AG20443 (cell line): ENCODE results near the gene TSPAN7.

Experiments
- DNase-seq: peaks from one replicate; pipeline ENCODE4 v3.0.0; 2012; ENCODE audit warnings: low spot score, mixed read lengths

The TSPAN7 gene, protein sequence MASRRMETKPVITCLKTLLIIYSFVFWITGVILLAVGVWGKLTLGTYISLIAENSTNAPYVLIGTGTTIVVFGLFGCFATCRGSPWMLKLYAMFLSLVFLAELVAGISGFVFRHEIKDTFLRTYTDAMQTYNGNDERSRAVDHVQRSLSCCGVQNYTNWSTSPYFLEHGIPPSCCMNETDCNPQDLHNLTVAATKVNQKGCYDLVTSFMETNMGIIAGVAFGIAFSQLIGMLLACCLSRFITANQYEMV

DNA sequence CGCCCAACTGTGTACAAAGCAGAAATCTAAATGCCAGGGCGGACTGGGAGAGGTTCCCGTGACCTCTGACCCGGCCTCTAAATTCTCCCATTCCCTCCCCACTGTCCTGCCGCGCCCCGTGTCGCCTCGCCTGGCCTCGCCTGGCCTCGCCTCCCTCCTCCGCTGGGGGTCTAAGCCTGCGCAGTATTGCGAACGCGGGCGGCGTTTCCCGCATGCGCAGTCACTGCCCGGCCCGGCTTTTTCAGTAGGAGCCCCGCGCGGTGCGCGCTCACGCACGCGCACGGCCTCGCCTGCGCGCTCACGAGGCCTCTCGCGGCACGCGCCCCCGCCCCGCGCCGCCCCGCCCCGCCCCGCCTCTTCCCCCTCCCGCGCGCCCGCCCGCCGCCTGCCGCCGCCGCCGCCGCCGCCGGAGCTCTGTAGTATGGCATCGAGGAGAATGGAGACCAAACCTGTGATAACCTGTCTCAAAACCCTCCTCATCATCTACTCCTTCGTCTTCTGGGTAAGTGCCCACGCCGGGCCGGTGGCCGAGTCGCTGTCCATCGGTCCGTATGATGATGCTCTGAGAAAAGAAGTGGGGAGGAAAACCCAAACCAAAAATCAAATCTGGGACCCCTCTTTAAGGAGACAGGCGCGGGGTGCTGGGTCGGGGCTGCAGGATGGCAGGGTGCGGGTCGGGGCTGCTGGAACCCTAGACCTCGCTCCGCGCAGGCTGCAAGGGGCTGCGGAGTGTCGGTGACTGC lies at the start of gene TSPAN7:
Gene TSPAN7 (plus strand): TSS at position 417 of the 743 bp plus-strand sequence. CDS start 5 bp downstream, at position 422.
- DNase-seq, result peak; percentile 89

DNA sequence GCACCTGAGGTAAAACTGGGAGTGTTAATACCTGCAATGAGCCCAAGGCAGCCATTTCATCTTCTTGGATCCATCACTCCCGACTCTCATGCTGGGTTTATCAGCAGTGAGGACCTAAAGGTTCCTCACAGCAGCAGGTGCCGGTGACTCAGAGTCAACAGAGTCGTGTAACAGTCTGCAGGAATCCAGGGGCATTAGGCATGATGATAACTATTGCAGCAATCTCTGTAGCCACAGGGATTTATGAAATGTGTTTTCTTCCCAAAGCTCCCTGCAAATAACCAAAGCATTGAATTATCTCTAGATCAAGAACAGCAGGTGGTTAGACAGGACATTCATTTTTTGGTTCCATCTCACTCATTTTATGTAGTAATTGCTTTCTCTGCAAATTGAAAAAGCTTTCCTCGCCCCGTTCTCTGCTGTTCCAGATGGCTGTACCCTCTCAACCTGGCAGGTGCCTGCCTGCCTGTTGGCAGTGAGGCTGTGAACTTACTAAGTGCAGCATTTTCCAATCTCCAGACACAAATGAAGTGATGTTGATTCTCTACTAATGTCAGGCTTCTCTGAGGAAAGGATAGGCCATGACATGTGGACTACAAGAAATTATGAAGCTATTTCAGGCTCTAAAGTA lies 48.1 kb upstream of the TSPAN7 start:
- DNase-seq, result no peak

DNA sequence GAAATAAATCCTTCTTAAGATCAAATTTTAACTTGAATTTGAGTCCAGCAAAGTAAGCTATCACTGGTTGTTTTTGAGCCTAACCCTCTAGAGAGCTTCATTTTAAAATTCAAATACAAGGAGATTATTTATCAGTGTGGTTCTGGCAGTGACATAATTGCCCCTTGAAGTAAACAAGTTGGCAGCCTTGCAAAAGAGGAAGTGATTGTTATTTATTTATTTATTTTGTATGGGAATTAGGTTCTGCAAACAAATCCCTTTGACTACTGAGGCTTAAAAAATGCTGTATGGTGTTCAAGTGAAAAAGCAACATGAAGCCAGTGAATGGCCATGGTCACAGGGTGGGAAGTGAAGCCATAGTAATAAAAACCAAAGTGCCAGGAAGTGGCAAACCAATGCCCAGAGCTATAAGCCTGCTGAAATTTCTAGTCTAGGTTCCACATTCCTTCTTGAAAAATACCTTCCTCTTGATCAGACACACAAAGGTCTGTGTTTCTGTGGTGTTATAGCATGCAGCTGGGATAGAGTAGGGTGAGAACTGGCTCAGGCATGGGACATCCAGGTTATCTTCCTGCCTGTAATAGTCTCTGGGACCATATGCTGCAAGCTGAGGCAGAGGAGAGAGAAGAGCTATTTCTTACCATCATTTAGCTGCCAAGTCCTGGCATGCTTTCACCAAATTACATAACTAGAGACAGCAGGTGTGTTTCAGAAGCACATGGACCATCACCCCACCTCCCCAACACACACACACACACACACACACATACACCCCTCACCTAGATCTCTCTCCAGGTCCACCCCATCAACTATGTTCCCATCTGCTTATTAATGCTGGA lies 47.1 kb upstream of the TSPAN7 start:
- DNase-seq, result no peak

DNA sequence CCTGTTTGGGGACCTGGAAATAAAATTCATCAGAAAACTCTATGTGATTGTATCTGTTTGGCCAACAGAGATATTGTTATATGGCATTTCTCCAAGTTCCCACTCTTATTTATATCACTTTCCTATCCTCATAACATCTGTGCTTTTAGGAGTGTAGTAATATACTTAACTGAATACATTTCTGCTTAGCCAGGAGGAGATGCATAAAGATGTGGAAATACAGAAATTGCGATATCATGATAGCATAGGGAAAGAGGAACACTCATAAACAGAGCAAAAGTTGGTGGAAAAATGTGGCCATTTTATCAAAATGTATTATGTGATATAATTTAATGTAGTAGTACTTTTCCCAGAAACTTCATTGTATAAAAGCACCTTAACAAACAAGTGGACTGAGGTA lies 46.1 kb upstream of the TSPAN7 start:
- DNase-seq, result no peak

DNA sequence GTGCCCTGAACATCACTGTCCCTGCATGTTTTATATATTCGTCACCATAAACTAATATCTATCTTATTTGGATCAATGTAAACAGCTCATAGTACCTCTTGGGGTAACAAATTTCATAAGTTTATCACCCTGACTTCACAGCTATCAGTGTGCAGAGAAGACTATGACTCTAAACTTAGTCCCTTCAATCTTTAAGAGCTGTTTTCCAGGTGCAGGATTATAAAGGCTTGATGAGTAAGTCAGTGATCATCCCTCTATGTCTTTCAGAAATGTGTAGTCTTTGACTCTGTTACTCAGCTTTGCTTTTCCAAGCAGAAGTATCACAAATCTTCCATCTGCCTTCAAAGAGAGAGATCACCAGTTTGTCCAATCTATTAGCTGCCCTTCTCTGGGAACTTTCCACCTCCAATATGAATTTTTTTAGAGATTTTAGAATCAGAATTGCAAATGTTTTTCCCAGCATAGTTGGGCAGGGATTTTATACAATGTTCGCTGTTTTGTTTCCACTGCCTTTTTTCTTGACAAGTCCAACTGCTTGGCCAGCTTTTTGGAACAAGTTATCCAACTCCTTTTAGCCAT lies 45.1 kb upstream of the TSPAN7 start:
- DNase-seq, result no peak

DNA sequence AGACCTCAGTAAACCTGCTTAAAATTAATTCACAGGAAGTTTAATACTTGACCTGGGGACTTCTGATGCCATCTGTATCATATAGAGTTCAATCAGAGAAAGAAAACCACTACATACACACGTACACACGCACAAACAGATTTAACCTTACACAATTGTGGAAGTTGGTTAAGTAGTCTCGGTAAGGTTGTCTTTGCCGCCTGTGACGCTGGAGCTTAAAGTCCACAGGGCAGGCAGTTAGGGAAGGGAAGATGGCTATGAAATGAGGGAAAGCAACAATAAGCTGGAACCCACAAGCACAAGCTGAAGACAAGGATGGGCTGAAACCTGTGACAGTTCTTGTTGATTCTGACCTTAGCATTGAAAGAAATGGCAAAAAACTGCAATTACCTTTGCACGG lies 41.7 kb upstream of the TSPAN7 start:
- DNase-seq, result no peak

DNA sequence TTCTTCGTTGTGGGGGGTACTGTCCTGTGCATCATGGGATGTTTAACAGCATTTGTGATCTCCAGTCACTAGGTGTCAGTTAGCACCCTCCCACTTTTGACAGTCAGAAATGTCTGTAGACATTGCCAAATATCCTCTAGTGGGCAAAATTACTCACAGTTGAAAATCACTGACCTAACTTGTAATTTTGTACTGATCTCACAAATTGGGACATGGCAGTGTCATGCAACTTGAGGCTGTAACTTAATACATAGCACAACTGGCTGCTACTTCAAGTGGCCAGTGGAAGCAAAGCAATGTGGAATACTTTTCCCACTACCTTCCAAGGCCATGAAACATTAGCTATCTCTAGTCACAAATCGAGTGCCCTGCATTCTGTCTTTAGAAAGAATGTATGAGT lies 23.2 kb upstream of the TSPAN7 start:
- no peak for DNase-seq

DNA sequence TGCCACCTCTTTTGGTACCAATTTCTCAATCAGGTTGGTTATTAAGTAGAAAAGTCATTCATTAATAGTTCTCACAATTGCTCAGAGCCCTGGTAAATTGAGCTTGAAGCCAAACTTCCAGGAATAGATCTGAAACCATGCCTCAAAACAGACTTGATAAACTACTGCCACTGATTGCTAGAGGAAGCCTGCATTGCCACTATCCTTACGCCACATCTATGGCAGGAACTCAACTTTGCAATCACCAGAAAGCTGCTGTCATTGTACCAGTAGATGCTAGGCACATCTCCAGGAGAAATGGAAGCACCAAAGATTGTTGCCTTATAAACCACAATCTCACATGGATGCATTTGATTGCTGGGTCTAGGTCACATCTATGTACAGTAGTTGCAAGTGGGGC lies 21.6 kb upstream of the TSPAN7 start:
- no peak for DNase-seq

DNA sequence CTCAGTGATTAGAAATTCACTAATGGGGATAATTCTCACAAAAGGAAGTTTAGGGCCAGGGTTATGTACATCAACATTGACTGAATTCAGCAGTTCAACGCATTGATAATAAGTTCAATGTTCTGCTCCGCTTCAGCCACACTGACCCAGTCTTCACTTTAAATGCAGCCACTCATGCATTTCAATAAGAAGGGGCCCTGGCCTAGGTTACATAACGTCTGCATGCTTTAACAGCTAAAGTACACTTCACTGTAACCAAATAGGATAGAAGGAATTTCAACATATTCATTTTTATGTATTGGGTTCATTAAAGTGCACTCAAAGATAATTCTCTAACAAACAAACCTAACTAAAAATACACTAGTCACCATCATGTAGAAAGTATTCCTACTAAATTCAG lies 12.8 kb upstream of the TSPAN7 start:
- DNase-seq, result no peak

DNA sequence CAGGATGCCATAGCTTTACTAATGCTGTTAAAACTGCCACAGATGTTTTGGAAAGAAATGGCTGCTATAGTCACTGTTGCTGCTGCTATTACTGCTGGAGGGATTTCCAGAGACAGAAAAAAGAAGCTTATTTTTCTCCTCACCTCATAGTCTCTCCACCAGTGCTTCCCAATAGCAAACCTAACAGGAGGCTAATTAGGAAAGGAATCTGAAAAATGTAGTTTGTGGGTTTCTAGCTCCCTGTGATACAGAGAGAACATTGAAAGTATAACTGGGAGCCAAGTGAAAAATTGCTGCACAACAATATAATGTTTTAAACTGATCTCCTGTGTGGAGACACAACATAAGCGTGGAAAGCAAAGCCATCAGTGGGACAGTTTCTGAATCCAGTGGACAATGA lies 8.6 kb upstream of the TSPAN7 start:
- no peak for DNase-seq

DNA sequence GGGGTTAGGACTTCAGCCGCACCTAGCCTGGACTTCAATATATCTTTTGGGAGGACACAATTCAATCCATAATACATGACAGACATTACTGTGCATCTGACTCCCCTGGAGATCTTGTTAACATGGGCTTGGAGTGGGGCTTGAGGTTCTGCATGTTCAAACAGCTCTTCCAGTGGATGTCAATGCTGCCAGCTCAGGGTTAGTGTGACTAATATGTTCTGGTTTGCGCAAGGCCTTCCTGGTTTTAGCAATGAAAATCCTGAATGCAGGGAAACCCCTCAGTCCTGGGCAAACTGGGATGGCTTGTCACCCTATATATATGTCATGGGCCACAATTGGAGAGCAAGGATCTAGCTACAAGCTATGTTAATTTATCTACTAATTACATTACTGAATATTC lies 2.7 kb upstream of the TSPAN7 start:
- no peak for DNase-seq

DNA sequence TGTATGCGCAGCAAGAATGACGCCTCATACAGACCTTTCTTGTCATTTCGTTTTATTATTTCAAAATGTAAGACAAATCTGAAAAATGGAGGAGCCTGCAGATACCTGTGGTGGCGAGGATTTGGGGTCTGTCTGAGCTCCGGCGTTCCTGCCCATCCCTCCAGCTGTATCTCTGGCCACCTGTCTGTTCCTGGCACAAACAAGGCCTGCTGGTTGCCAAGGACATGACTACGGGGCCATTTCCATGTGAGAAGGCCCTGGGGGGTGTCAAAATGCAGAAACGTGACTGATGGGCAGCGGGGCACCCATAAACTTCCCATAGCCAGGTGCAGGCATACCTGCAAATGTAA lies 591 bp upstream of the TSPAN7 start:
- peak; percentile 2 for DNase-seq

DNA sequence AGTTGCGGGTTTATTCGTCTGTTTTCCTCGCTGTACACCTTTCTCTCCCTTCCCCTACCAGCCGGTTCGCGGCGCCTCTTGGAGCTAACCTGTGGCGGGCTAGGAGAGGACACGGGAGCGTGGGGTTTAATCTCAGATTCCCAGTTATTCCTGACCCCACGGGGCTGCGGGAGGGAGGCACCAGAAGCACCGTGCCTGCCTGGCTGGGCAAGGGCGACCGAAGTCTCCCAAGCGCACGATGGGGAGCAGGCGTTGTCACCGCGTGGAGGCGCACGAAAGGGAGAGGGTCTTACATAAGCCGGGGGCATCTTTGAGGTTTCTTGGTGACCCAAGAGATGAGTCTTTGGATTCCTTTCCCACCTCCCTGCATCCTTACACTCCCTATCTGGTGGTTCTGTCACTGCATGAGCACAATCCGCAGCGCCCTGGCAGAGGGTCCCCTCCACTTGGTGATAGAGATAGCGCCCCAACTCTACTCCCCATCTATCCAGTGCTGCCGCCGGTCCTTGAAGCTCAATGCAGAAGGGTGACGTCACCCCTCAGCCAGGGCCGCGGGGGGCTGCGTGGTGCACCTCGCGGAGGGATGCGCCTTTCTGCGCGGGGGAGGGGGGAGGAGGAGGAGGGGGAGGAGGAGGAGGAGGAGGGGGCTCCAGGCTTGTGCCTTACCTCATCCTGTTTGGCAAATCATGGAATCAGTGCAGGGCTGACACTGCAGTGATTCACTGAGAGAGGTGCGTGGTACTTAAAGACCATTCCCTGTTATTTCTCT lies 793 bp downstream of the TSPAN7 start:
- DNase-seq, result peak; percentile 3

DNA sequence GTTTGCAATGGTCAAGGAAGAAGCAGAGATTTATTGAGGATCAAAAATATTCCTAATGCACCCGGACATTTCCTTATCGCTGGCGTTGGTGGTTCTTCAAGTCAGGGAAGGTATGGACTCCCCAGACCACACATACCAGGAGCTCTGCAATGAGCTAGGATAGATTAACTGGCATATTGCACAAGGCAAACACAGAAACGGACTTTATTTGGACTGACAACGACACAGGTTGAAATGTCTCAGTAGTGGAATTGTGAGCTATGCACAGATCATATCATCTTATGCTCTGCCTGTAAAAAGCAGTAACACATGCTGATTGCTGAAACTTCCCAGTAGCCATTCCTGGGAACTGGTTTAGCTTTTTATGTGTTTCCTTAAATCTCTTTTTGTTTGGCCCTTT lies 1.7 kb downstream of the TSPAN7 start:
- no peak for DNase-seq

DNA sequence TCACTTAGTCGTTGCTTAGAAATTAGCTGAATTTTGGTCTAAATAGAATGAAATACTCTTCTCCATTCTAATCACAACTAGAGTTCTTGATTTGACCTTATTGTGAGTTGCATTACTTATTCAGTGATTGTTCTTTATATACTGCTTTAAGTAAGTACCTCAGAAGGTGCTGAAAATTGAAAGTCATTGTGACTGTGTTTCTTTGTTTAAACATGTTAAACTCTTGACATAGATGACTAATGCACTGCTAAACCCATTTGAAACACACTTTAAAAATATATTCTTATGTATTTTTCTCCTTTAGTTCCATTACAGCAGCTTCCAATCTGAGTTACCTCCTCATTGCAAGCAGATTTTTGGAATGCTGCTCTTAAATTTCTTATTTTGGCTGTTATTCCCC lies 9.1 kb downstream of the TSPAN7 start:
- no peak for DNase-seq

DNA sequence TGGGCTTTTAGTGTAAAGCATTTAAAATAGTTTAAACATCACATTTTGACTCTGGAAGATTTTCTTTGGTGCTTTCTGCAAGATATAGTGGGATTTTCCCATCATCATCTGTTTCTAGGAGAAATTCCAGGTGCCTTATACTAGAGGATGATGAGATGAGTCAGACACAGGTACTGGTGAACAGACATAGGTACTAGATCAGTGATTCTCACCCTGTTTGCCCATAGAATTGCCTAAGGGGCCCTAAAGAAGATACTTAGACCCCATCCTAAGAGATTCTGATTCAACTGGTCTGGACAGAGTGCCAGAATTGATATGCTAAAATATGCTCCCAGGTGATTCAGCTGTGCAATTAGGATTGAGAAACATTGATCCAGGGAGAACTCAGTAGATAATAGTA lies 9.7 kb downstream of the TSPAN7 start:
- no peak for DNase-seq

DNA sequence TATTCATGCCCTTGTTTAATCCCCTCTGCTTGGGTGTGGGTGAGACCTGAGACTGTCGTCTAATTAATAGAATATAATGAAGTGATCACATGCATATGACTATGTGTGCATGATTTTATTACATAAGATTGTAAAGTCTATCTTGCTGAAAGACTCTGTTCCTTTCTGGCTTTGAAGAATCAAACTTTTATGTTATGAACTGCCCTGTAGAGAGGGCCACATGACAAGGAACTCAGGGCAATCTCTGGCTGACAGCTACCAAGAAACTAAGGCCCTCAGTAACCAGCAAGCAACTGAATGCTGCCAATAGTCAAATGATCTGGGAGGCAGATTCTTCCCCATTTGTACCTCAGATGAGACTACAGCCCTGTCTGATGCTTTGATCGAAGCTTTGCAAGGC lies 13.5 kb downstream of the TSPAN7 start:
- no peak for DNase-seq

DNA sequence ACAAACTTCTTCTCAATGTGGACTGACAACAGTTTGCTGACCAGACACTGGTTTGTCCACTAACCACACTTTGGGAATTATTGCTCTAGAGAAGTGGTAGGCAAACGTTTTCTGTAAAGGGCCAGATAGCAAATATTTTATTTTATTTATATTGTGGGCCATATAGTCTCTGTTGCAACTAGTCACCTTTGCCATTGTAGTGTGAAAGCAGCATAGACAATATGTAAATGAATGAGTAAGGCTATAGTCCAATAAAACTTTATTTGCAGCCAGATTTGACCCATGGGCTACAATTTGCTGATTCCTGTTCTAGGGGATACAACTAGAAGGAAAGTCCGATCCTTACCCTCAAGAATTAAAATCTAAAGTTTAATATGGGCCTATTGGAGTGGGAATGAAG lies 14.5 kb downstream of the TSPAN7 start:
- no peak for DNase-seq

DNA sequence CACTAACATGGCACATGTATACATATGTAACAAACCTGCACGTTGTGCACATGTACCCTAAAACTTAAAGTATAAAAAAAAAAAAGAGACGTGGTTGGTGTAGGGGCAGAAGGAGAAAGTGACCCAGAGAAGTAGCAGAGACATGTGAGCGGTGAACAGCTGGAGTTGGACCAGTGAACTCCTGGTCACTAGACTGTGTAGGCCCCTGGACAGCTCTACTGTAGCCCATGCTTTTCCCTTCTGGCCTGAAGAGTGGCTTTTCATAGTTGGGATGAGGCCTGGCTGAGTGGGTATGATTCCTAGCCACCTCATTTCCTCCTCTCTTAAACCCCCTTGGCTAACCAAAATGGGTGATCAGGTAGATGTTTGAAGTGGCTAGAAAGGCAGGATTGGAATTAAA lies 16.4 kb downstream of the TSPAN7 start:
- DNase-seq, result no peak

DNA sequence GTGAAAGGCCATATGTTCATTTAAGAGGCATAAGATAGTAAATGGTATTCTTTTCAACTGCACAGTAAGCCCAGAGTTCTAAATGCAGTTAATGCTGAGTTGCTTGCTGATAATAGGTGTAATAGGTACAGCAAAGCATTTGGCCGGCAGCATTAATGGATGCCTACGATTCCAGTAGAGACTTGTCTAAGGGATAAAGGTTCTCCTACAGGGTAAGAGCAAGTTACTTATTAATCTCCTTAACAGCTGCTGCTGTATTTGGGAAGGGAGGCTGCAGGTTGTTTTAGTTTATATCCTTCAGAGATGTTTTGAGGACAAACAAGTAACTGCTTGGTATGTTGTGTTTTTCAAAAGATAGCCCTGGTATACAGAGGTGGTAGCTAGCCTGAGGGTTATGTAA lies 16.8 kb downstream of the TSPAN7 start:
- DNase-seq, result no peak

DNA sequence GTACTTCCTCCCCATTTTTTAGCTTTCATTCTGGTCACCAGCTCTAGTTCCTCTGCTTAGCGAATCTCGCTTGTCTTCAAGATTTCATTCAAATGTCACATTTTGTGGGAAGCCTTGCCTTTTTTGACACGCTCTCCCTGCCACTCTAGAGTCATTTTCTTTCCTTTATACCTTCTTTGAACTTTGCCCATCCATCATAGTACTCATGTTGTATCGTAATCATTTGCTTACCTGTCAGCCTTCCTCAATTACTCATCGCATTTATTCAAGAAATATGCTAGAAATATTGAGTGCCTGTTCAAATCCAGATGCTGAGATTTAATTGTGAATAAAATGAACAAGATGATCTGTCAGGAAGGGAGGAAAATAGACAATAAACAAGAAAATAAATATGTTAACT lies 21.8 kb downstream of the TSPAN7 start:
- no peak for DNase-seq

DNA sequence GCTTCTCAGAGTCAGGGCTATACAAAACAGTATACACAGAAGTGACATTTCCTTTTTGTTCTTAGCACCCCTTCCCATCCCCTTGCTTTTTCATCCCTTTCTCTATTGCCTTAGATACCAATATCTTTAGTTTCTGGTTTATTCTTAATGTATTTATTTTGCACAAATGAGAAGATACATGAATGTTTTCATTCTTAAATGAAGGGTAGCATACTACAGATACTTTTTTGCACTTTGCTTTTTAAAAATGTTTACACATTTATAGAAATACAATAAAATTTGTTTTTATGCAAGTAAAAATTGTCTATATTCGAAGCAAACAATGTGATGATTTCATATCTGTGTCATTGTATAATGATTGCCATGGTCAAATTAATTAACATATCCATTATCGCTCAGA lies 33.1 kb downstream of the TSPAN7 start:
- no peak for DNase-seq
